HCT116 (cell line): ENCODE measurements around the gene HDAC7. TPM values are rescaled to one million over a fixed set of nuclear protein-coding genes. Genes with fewer than 3 reads are reported as not detected.

Experiments
- ATAC-seq: fragments of 200-7000 bp; cut with Tn5 transposase; 2 replicates; pipeline ENCODE4 v1.9.1; 2020; ENCODE audit warnings: mild to moderate bottlenecking, moderate library complexity
- Bru-seq: library from RNA; stranded (reverse); fragments of 400-500 nt; gene quantifications from one replicate; lab custom pipeline; 2021; lab: Mats Ljungman, UMichigan
- BruChase-seq, 2 experiments: library from RNA; stranded (reverse); fragments of 400-500 nt; gene quantifications; one replicate each; lab custom pipeline; 2021; lab: Mats Ljungman, UMichigan
- BruUV-seq: library from RNA; stranded (reverse); fragments of 400-500 nt; replicated peaks from 2 replicates; lab custom pipeline; 2021; lab: Mats Ljungman, UMichigan
- CTCF ChIA-PET: fragments of 300-600 bp; sonication (Branson Sonifier 250); formaldehyde crosslinking; loops from one replicate; lab custom pipeline; 2021; ENCODE audit warnings: antibody characterized with exemption; lab: Charles Lee
- POLR2A ChIA-PET: fragments of 300-600, 350-600 bp; sonication (Branson Sonifier 250); formaldehyde crosslinking; loops from one replicate; lab custom pipeline; 2021; ENCODE audit warnings: antibody characterized with exemption; lab: Charles Lee
- RAD21 ChIA-PET, 2 experiments: fragments of 300-600 bp; sonication (Branson Sonifier 250); formaldehyde crosslinking; loops; one replicate each; lab custom pipeline; 2023; ENCODE audit warnings: low total read pairs in 2 of 2; ENCODE audit not compliant: uncharacterized antibody in 2 of 2, unreplicated experiment in 2 of 2, low non-redundant PET in 1 of 2; lab: Charles Lee
- DNase-seq: peaks from one replicate; pipeline ENCODE4 v3.0.0-alpha.2; 2010; ENCODE audit warnings: low read depth, low spot score
- H2AFZ ChIP-seq: fragments of 200-600 bp; shearing (Covaris generic), sonication (generic); 2 replicates; pipeline ENCODE4 v1.6.1; 2017; ENCODE audit warnings: low read depth, mixed run types, mixed read lengths, antibody characterized with exemption, low read length; ENCODE audit not compliant: poor library complexity, severe bottlenecking
- H3K27ac ChIP-seq: 2 replicates; pipeline ENCODE4 v1.5.1; 2012; ENCODE audit warnings: low read depth, low read length
- H3K27me3 ChIP-seq: fragments of 200-600 bp; sonication (generic); 2 replicates; pipeline ENCODE4 v1.6.1; 2016; ENCODE audit warnings: mixed run types, low read length, mixed read lengths; ENCODE audit not compliant: insufficient read depth
- H3K36me3 ChIP-seq, 2 experiments: fragments of 200-500 bp in 1 of 2; fragments of 200-600 bp in 1 of 2; sonication (Bioruptor generic) in 1 of 2; sonication (generic) in 1 of 2; 2 replicates each; pipeline versions ENCODE4 v1.5.1 to v1.6.1; 2014 to 2016; ENCODE audit warnings: low read length in 2 of 2, inconsistent platforms in 1 of 2, mixed read lengths in 1 of 2, mixed run types in 1 of 2; ENCODE audit not compliant: insufficient read depth in 2 of 2, control insufficient read depth in 1 of 2
- H3K4me1 ChIP-seq, 2 experiments: fragments of 200-600 bp in 1 of 2; sonication (generic) in 1 of 2; 2 replicates each; pipeline versions ENCODE4 v1.5.1 to v1.6.1; 2012 to 2017; ENCODE audit warnings: low read length in 2 of 2, inconsistent platforms in 1 of 2, mild to moderate bottlenecking in 1 of 2, mixed read lengths in 1 of 2, mixed run types in 1 of 2, moderate library complexity in 1 of 2; ENCODE audit not compliant: insufficient read depth in 2 of 2, control insufficient read depth in 1 of 2
- H3K4me2 ChIP-seq: fragments of 200-600 bp; sonication (generic); 2 replicates; pipeline ENCODE4 v1.6.1; 2017; ENCODE audit warnings: mixed run types, low read length, mixed read lengths
- H3K4me3 ChIP-seq, 2 experiments: fragments of 200-600 bp in 1 of 2; sonication (generic) in 1 of 2; replicated peaks in 1 of 2; 2 replicates each; pipeline ENCODE4 v1.5.1; 2011 to 2016; ENCODE audit warnings: low read length in 2 of 2, control low read depth in 1 of 2, low read depth in 1 of 2, mild to moderate bottlenecking in 1 of 2, mixed read lengths in 1 of 2, mixed run types in 1 of 2
- H3K79me2 ChIP-seq: fragments of 200-600 bp; sonication (generic); 2 replicates; pipeline ENCODE4 v1.6.1; 2017; ENCODE audit warnings: mild to moderate bottlenecking, mixed run types, low read length, moderate library complexity, mixed read lengths; ENCODE audit not compliant: insufficient read depth
- H3K9ac ChIP-seq: fragments of 200-600 bp; sonication (generic); 2 replicates; pipeline ENCODE4 v1.6.1; 2016; ENCODE audit warnings: low read length, mixed read lengths
- H3K9me2 ChIP-seq: fragments of 200-600 bp; sonication (generic), shearing (Covaris generic); 2 replicates; pipeline ENCODE4 v1.6.1; 2017; ENCODE audit warnings: mixed run types, mild to moderate bottlenecking, moderate library complexity; ENCODE audit not compliant: insufficient read depth
- H3K9me3 ChIP-seq, 2 experiments: fragments of 200-500 bp in 1 of 2; fragments of 200-600 bp in 1 of 2; sonication (Bioruptor generic) in 1 of 2; sonication (generic) in 1 of 2; 2 replicates each; pipeline ENCODE4 v1.6.1; 2014 to 2017; ENCODE audit warnings: low read length in 2 of 2, mixed read lengths in 2 of 2, inconsistent platforms in 1 of 2, low read depth in 1 of 2, mild to moderate bottlenecking in 1 of 2, mixed run types in 1 of 2, moderate library complexity in 1 of 2; ENCODE audit not compliant: control insufficient read depth in 1 of 2, insufficient read depth in 1 of 2
- H4K20me1 ChIP-seq: fragments of 200-600 bp; sonication (generic), shearing (Covaris generic); 2 replicates; pipeline ENCODE4 v1.6.1; 2017; ENCODE audit warnings: mixed run types, mild to moderate bottlenecking, moderate library complexity; ENCODE audit not compliant: insufficient read depth
- ELF1 ChIP-seq: IDR thresholded peaks from 2 replicates; pipeline ENCODE4 v1.6.1; 2012; ENCODE audit warnings: low read depth, borderline replicate concordance
- POLR2A ChIP-seq: IDR thresholded peaks from 2 replicates; pipeline ENCODE4 v1.7.0; 2011; ENCODE audit warnings: borderline replicate concordance; ENCODE audit not compliant: insufficient read depth, insufficient read length; ENCODE audit errors: extremely low read depth
- POLR2AphosphoS5 ChIP-seq: IDR thresholded peaks from 2 replicates; pipeline ENCODE4 v1.6.1; 2011; ENCODE audit warnings: mild to moderate bottlenecking, low read depth, low read length, moderate library complexity
- SIN3A ChIP-seq: IDR thresholded peaks from 2 replicates; pipeline ENCODE4 v1.6.1; 2012; ENCODE audit warnings: low read depth
- SRF ChIP-seq: IDR thresholded peaks from 2 replicates; pipeline ENCODE4 v1.6.1; 2012; ENCODE audit warnings: low read depth
- ZFX ChIP-seq: fragments of 450-650 bp; IDR thresholded peaks from 2 replicates; pipeline ENCODE4 v1.6.1; 2017
- intact Hi-C: fragments of 100-400 bp; cut with micrococcal nuclease; formaldehyde crosslinking; loops from 2 replicates; pipeline ENCODE4 v1.10.0; 2022
- long read RNA-seq: library from polyadenylated mRNA; unstranded; transcript quantifications from one replicate; pipeline ENCODE4 v2.0.0, GENCODE V29; 2021; ENCODE audit not compliant: unreplicated experiment
- polyA plus RNA-seq: library from polyadenylated mRNA; unstranded; fragments of >200 nt; gene quantifications from 2 replicates; pipeline ENCODE4 v1.2.1, GENCODE V29; 2012; ENCODE audit warnings: missing spikeins
- total RNA-seq: library from RNA; stranded (reverse); gene quantifications from one replicate; pipeline ENCODE4 v1.2.1, GENCODE V29; 2021; ENCODE audit not compliant: unreplicated experiment
- TF ChIP-seq, protein P1 (sequence below): IDR thresholded peaks from 2 replicates; pipeline ENCODE4 v1.6.1; 2012; ENCODE audit warnings: low read depth
- TF ChIP-seq, protein P2 (sequence below): IDR thresholded peaks from 2 replicates; pipeline ENCODE4 v1.6.1; 2011; ENCODE audit warnings: mild to moderate bottlenecking, low read length, moderate library complexity; ENCODE audit not compliant: insufficient replicate concordance; ENCODE audit errors: extremely low read depth

Gene HDAC7
- 38.1 TPM for total RNA-seq
- polyA plus RNA-seq, result 23.3 and 24.6 TPM in 2 replicates
- Bru-seq, nascent RNA, result percentile 65 among the genes with signal in this experiment
- BruChase-seq, experiment 1, labeled RNA remaining after a 6-hour chase, result percentile 75 among the genes with signal in this experiment
- BruChase-seq, experiment 2, labeled RNA remaining after a 2-hour chase, result percentile 71 among the genes with signal in this experiment
- long read RNA-seq, partial matches to known transcripts, result 32 of 49 reads
- long read RNA-seq, other reads (novel, unspliced or antisense), result 17 of 49 reads

GRCh38 chr12:47819896-47820630 is at the start of gene HDAC7:
TSS of gene HDAC7 (minus strand) at chr12:47819903. CDS start at chr12:47819785, 118 bp downstream.
- H3K4me1 ChIP-seq, result peaks cover 38 to 74% of the 10 kb centered on the region in 2 experiments

DNA sequence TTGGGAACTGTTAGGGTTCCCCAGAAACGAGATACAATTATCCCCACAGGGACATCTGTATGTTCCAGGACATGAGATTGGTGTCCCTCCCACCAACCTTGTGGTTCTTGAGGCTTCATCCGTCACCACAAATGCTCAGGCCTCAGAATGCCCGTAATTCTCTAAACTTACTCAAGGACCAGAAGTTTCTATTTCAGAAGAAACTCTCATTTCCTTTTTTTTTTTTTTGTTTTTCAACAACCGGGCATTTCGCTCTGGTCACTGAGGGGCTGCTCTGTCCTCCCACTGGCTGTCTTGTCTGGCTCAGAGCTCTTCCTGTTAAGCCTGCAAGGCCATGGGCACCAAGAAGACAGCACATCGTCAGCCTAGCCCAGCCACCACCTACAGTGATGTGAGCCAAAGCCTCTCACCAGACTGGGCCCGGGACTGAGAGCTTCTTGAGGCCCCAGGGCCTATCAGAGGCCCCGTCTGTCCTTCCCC is 48.9 kb upstream of the HDAC7 start:
- Histone ChIP-seq H3K4me1 (peaks cover 0 to 10% of the 10 kb centered on the region in 2 experiments; a peak in 2 of 4 replicates), H3K4me2 (no peak overlapping the region), H3K27ac (no peak overlapping the region), H3K79me2 (no peaks in the 10 kb centered on the region), H3K9me2 (no peaks in the 10 kb centered on the region), H3K9ac (no peak overlapping the region), H4K20me1 (no peaks in the 10 kb centered on the region), H3K36me3 (no peaks in the 10 kb centered on the region), H2AFZ (no peak overlapping the region), H3K27me3 (no peaks in the 10 kb centered on the region)
- POLR2A ChIA-PET, result no interaction called here
- intact Hi-C loops, result no loop called here
- BruUV-seq, result no TSS peak
- RAD21 ChIA-PET, result no interaction called here
- DNase-seq (no peak), ATAC-seq (no peak)
- CTCF ChIA-PET, result no interaction called here
- TF ChIP-seq SRF (no peak), POLR2AphosphoS5 (no peak), SIN3A (no peak), ZFX (no peak)
- TF ChIP-seq, protein P1, sequence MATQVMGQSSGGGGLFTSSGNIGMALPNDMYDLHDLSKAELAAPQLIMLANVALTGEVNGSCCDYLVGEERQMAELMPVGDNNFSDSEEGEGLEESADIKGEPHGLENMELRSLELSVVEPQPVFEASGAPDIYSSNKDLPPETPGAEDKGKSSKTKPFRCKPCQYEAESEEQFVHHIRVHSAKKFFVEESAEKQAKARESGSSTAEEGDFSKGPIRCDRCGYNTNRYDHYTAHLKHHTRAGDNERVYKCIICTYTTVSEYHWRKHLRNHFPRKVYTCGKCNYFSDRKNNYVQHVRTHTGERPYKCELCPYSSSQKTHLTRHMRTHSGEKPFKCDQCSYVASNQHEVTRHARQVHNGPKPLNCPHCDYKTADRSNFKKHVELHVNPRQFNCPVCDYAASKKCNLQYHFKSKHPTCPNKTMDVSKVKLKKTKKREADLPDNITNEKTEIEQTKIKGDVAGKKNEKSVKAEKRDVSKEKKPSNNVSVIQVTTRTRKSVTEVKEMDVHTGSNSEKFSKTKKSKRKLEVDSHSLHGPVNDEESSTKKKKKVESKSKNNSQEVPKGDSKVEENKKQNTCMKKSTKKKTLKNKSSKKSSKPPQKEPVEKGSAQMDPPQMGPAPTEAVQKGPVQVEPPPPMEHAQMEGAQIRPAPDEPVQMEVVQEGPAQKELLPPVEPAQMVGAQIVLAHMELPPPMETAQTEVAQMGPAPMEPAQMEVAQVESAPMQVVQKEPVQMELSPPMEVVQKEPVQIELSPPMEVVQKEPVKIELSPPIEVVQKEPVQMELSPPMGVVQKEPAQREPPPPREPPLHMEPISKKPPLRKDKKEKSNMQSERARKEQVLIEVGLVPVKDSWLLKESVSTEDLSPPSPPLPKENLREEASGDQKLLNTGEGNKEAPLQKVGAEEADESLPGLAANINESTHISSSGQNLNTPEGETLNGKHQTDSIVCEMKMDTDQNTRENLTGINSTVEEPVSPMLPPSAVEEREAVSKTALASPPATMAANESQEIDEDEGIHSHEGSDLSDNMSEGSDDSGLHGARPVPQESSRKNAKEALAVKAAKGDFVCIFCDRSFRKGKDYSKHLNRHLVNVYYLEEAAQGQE, result no peak
- TF ChIP-seq, protein P2, sequence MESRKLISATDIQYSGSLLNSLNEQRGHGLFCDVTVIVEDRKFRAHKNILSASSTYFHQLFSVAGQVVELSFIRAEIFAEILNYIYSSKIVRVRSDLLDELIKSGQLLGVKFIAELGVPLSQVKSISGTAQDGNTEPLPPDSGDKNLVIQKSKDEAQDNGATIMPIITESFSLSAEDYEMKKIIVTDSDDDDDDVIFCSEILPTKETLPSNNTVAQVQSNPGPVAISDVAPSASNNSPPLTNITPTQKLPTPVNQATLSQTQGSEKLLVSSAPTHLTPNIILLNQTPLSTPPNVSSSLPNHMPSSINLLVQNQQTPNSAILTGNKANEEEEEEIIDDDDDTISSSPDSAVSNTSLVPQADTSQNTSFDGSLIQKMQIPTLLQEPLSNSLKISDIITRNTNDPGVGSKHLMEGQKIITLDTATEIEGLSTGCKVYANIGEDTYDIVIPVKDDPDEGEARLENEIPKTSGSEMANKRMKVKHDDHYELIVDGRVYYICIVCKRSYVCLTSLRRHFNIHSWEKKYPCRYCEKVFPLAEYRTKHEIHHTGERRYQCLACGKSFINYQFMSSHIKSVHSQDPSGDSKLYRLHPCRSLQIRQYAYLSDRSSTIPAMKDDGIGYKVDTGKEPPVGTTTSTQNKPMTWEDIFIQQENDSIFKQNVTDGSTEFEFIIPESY, result no peak
- TF ChIP-seq, all 23 proteins: peak for 0
- Histone ChIP-seq H3K9me3 (no peaks in the 10 kb centered on the region), H3K4me3 (no peak overlapping the region)

More at GRCh38 chr12:47819896-47820630, at the start of gene HDAC7:
- peak within 1 kb of the TSS; percentile 100 for H3K4me2 ChIP-seq
- peak within 1 kb of the TSS; percentile 97 for H3K9ac ChIP-seq
- H2AFZ ChIP-seq, result no peak within 1 kb of the TSS
- peak within 1 kb of the TSS; percentile 70 to 86 for H3K4me3 ChIP-seq
- ATAC-seq (peak; percentile 69), DNase-seq (peak; percentile 24)
- no TSS peak for BruUV-seq
- POLR2A ChIA-PET, result interaction anchor here (1.2 to 1.8 kb wide), 3 partner anchors 9 to 16 kb away, joined by 9 to 16 read pairs (median 10); no protein-coding TSS in a partner anchor
- peaks cover 46% of the 10 kb centered on the region for H3K79me2 ChIP-seq
- peak within 1 kb of the TSS; percentile 98 for H3K27ac ChIP-seq
- intact Hi-C loops, result no loop called here
- TF ChIP-seq POLR2AphosphoS5 (peak; percentile 63), POLR2A (peak; percentile 68), ZFX (peak; percentile 13), ELF1 (no peak)
- no peaks in the 10 kb centered on the region for H3K36me3 ChIP-seq
- CTCF ChIA-PET, result interaction anchor here (0.7 to 1.2 kb wide), 4 partner anchors 8 to 85 kb away, joined by 4 to 5 read pairs (median 4); partner anchors contain the start of gene VDR
- no peaks in the 10 kb centered on the region for H3K9me3 ChIP-seq
- RAD21 ChIA-PET, result interaction anchor here in 1 of 2 experiments (0.9 to 1.3 kb wide), 3 partner anchors 9 to 19 kb away, joined by 3 to 4 read pairs (median 3); no protein-coding TSS in a partner anchor
- no peaks in the 10 kb centered on the region for H3K9me2 ChIP-seq
- H4K20me1 ChIP-seq, result no peaks in the 10 kb centered on the region
- no peaks in the 10 kb centered on the region for H3K27me3 ChIP-seq
